Activated CD4-positive, alpha-beta memory T cell treated with anti-CD3 and anti-CD28 coated beads for 36 hours (primary cell): ENCODE data around the gene AURKAIP1. TPM values are rescaled to one million over a fixed set of nuclear protein-coding genes. Genes with fewer than 3 reads are reported as not detected.
"Not testable (repeated sequence)": the region's sequence is repeated elsewhere in the genome, so short reads cannot be mapped to it uniquely, and the experiment has no call there.

Experiments
- CTCF ChIA-PET: fragments of 350-600 bp; sonication (Branson Sonifier 250); formaldehyde crosslinking; loops from one replicate; lab custom pipeline; 2021; ENCODE audit warnings: antibody characterized with exemption, inconsistent platforms; lab: Charles Lee
- POLR2A ChIA-PET: fragments of 350-600 bp; sonication (Branson Sonifier 250); formaldehyde crosslinking; loops from one replicate; lab custom pipeline; 2021; ENCODE audit warnings: antibody characterized with exemption; lab: Charles Lee
- DNase-seq: peaks from one replicate; pipeline ENCODE4 v3.0.0-alpha.2; 2020
- H3K27ac Mint-ChIP-seq: one replicate; pipeline ENCODE4 v1.8.0; 2021; ENCODE audit warnings: mixed read lengths
- H3K27me3 Mint-ChIP-seq: one replicate; pipeline ENCODE4 v1.8.0; 2021; ENCODE audit warnings: mixed read lengths
- H3K36me3 Mint-ChIP-seq: one replicate; pipeline ENCODE4 v1.8.0; 2021; ENCODE audit warnings: mixed read lengths
- H3K4me1 Mint-ChIP-seq: one replicate; pipeline ENCODE4 v1.8.0; 2021; ENCODE audit warnings: low read depth, mixed read lengths
- H3K4me3 Mint-ChIP-seq: one replicate; pipeline ENCODE4 v1.8.0; 2021; ENCODE audit warnings: mild to moderate bottlenecking, mixed read lengths
- H3K9me3 Mint-ChIP-seq: one replicate; pipeline ENCODE4 v1.8.0; 2021; ENCODE audit warnings: mixed read lengths
- intact Hi-C: fragments of 100-400 bp; cut with micrococcal nuclease; formaldehyde crosslinking; loops from one replicate; pipeline ENCODE4 v1.15.1; 2023
- total RNA-seq, 2 experiments: library from RNA; stranded (reverse); gene quantifications; one replicate each; pipeline ENCODE4 v1.2.3, GENCODE V29; 2021

Gene AURKAIP1
- total RNA-seq, 2 experiments from 2014 or later = 124 to 131 TPM

GRCh38 chr1:1394116-1394515 lies 19.1 kb upstream of the AURKAIP1 start:
- ChIA-PET CTCF (no interaction called here), POLR2A (no interaction called here)
- Mint-ChIP-seq H3K27me3 (no peaks in the 10 kb centered on the region), H3K4me1 (peaks cover 23% of the 10 kb centered on the region), H3K4me3 (no peak overlapping the region), H3K27ac (no peak overlapping the region), H3K9me3 (no peaks in the 10 kb centered on the region), H3K36me3 (peaks cover 70% of the 10 kb centered on the region)
- no peak for DNase-seq
- intact Hi-C loops = no loop called here

DNA sequence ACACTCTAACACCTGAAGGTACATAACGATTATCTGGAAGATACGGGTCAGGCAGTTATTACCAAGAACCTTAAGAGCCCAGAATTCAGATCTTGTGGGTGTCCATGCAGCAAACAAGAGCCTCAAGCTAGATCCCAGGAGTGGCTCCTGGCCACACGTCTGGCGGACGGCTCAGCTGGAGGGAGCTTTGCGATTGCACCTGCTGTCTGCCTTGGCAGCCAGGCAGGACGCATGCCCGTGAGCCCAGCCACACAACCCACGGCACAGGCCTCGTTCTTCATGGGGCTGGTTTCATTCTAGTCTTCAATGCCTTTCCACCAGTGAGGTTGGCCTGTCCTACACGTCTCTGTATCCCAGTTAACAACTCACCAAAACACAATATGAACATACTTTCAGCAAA lies 18.4 kb upstream of the AURKAIP1 start:
- no peaks in the 10 kb centered on the region for H3K27me3 Mint-ChIP-seq
- H3K36me3 Mint-ChIP-seq = peaks cover 69% of the 10 kb centered on the region
- no peak overlapping the region for H3K27ac Mint-ChIP-seq
- DNase-seq = no peak
- CTCF ChIA-PET = interaction anchor here (0.9 kb wide), 1 partner anchor 87 kb away, joined by 3 read pairs; no protein-coding TSS in a partner anchor
- H3K4me1 Mint-ChIP-seq = peaks cover 23% of the 10 kb centered on the region
- H3K4me3 Mint-ChIP-seq = no peak overlapping the region
- no peaks in the 10 kb centered on the region for H3K9me3 Mint-ChIP-seq
- intact Hi-C loops = no loop called here
- POLR2A ChIA-PET = no interaction called here

DNA sequence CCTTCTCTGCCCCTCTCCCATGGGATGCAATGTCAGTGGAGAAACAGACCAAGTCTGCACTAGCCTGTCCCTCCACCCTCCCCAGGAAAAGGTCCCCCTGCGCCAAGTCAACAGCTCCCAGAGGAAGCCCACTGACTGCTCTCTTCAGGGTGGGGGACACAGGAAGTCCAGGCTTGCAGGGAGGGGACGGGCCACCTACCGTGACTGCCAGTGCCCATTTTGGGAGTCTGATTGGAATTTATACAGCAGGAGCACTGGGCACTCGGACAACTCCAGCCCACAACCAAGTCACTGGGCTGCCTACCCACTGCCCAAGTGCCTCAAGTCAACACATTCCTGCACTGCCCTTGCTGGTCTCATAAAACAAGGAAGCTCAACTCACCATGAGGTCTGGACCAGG lies 18.0 kb upstream of the AURKAIP1 start:
- no peak for DNase-seq
- Mint-ChIP-seq H3K9me3 (no peaks in the 10 kb centered on the region), H3K27ac (no peak overlapping the region), H3K4me1 (peaks cover 19% of the 10 kb centered on the region), H3K4me3 (no peak overlapping the region), H3K36me3 (peaks cover 69% of the 10 kb centered on the region), H3K27me3 (no peaks in the 10 kb centered on the region)
- ChIA-PET CTCF (interaction anchor here (0.9 to 1.2 kb wide), 2 partner anchors 47 to 86 kb away, joined by 3 read pairs; no protein-coding TSS in a partner anchor), POLR2A (no interaction called here)
- intact Hi-C loops = no loop called here

GRCh38 chr1:1391225-1391624 lies 16.2 kb upstream of the AURKAIP1 start:
- ChIA-PET CTCF (interaction anchor here (1.2 to 1.3 kb wide), 2 partner anchors 11 to 50 kb away, joined by 3 to 4 read pairs; no protein-coding TSS in a partner anchor), POLR2A (no interaction called here)
- H3K27ac Mint-ChIP-seq = no peak overlapping the region
- H3K4me1 Mint-ChIP-seq = peaks cover 9% of the 10 kb centered on the region
- intact Hi-C loops = no loop called here
- no peaks in the 10 kb centered on the region for H3K9me3 Mint-ChIP-seq
- DNase-seq = no peak
- no peaks in the 10 kb centered on the region for H3K27me3 Mint-ChIP-seq
- no peak overlapping the region for H3K4me3 Mint-ChIP-seq
- peaks cover 76% of the 10 kb centered on the region for H3K36me3 Mint-ChIP-seq

GRCh38 chr1:1390675-1391074 lies 15.7 kb upstream of the AURKAIP1 start:
- Mint-ChIP-seq H3K4me1 (peaks cover 8% of the 10 kb centered on the region), H3K4me3 (no peak overlapping the region), H3K9me3 (no peaks in the 10 kb centered on the region), H3K27ac (no peak overlapping the region), H3K36me3 (peaks cover 79% of the 10 kb centered on the region), H3K27me3 (no peaks in the 10 kb centered on the region)
- POLR2A ChIA-PET = no interaction called here
- no peak for DNase-seq
- CTCF ChIA-PET = interaction anchor here (1.2 to 1.3 kb wide), 2 partner anchors 12 to 50 kb away, joined by 3 to 4 read pairs; no protein-coding TSS in a partner anchor
- intact Hi-C loops = no loop called here

- DNase-seq = no peak
- H3K4me1 Mint-ChIP-seq = no peaks in the 10 kb centered on the region
- H3K9me3 Mint-ChIP-seq = no peaks in the 10 kb centered on the region
- POLR2A ChIA-PET = interaction anchor here (0.8 kb wide), 1 partner anchor 9 kb away, joined by 3 read pairs; no protein-coding TSS in a partner anchor
- H3K36me3 Mint-ChIP-seq = peaks cover 57% of the 10 kb centered on the region
- no peak overlapping the region for H3K27ac Mint-ChIP-seq
- no peak overlapping the region for H3K4me3 Mint-ChIP-seq
- intact Hi-C loops = no loop called here
- CTCF ChIA-PET = interaction anchor here (1.0 kb wide), 1 partner anchor 53 kb away, joined by 3 read pairs; no protein-coding TSS in a partner anchor
- no peaks in the 10 kb centered on the region for H3K27me3 Mint-ChIP-seq
Measured at GRCh38 chr1:1388078-1388472, 13.1 kb upstream of the AURKAIP1 start.

- intact Hi-C loops = no loop called here
- Mint-ChIP-seq H3K27me3 (no peaks in the 10 kb centered on the region), H3K4me3 (no peak overlapping the region), H3K27ac (no peak overlapping the region), H3K4me1 (no peaks in the 10 kb centered on the region), H3K9me3 (no peaks in the 10 kb centered on the region), H3K36me3 (peaks cover 53% of the 10 kb centered on the region)
- no peak for DNase-seq
- ChIA-PET CTCF (no interaction called here), POLR2A (interaction anchor here (0.8 kb wide), 1 partner anchor 10 kb away, joined by 3 read pairs; no protein-coding TSS in a partner anchor)
Measured at GRCh38 chr1:1387098-1388077, 12.4 kb upstream of the AURKAIP1 start.

- H3K27ac Mint-ChIP-seq = no peak overlapping the region
- no peak for DNase-seq
- H3K4me3 Mint-ChIP-seq = no peak overlapping the region
- POLR2A ChIA-PET = no interaction called here
- H3K36me3 Mint-ChIP-seq = peaks cover 42% of the 10 kb centered on the region
- CTCF ChIA-PET = no interaction called here
- intact Hi-C loops = no loop called here
- no peaks in the 10 kb centered on the region for H3K4me1 Mint-ChIP-seq
- H3K27me3 Mint-ChIP-seq = no peaks in the 10 kb centered on the region
- no peaks in the 10 kb centered on the region for H3K9me3 Mint-ChIP-seq
Measured at GRCh38 chr1:1385931-1386330, 10.9 kb upstream of the AURKAIP1 start.

GRCh38 chr1:1385339-1385738 lies 10.3 kb upstream of the AURKAIP1 start:
- POLR2A ChIA-PET, CTCF ChIA-PET, H3K4me1 Mint-ChIP-seq, H3K4me3 Mint-ChIP-seq, H3K9me3 Mint-ChIP-seq, DNase-seq, H3K27me3 Mint-ChIP-seq, intact Hi-C loops, H3K27ac Mint-ChIP-seq: not testable (repeated sequence)
- H3K36me3 Mint-ChIP-seq = peaks cover 36% of the 10 kb centered on the region

GRCh38 chr1:1381294-1381693 lies 6.3 kb upstream of the AURKAIP1 start:
- DNase-seq = no peak
- ChIA-PET CTCF (no interaction called here), POLR2A (no interaction called here)
- Mint-ChIP-seq H3K27me3 (no peaks in the 10 kb centered on the region), H3K4me1 (no peaks in the 10 kb centered on the region), H3K4me3 (no peak overlapping the region), H3K9me3 (no peaks in the 10 kb centered on the region), H3K27ac (no peak overlapping the region), H3K36me3 (peaks cover 4% of the 10 kb centered on the region)
- intact Hi-C loops = no loop called here

- POLR2A ChIA-PET = no interaction called here
- no peaks in the 10 kb centered on the region for H3K9me3 Mint-ChIP-seq
- H3K4me3 Mint-ChIP-seq = no peak overlapping the region
- CTCF ChIA-PET = no interaction called here
- DNase-seq = no peak
- H3K27me3 Mint-ChIP-seq = no peaks in the 10 kb centered on the region
- intact Hi-C loops = no loop called here
- H3K4me1 Mint-ChIP-seq = no peaks in the 10 kb centered on the region
- peaks cover 2% of the 10 kb centered on the region for H3K36me3 Mint-ChIP-seq
- no peak overlapping the region for H3K27ac Mint-ChIP-seq
Measured at GRCh38 chr1:1380860-1381259, 5.9 kb upstream of the AURKAIP1 start.

- H3K27ac Mint-ChIP-seq = no peak overlapping the region
- CTCF ChIA-PET = no interaction called here
- H3K9me3 Mint-ChIP-seq = no peaks in the 10 kb centered on the region
- no peak for DNase-seq
- H3K27me3 Mint-ChIP-seq = no peaks in the 10 kb centered on the region
- H3K4me1 Mint-ChIP-seq = peaks cover 13% of the 10 kb centered on the region
- POLR2A ChIA-PET = interaction anchor here (0.7 kb wide), 1 partner anchor 122 kb away, joined by 3 read pairs; no protein-coding TSS in a partner anchor
- H3K36me3 Mint-ChIP-seq = peaks cover 6% of the 10 kb centered on the region
- H3K4me3 Mint-ChIP-seq = no peak overlapping the region
- intact Hi-C loops = loop anchor here (5.0 to 10.0 kb wide), 2 partner anchors 70 to 343 kb away; partner anchors contain the start of genes ACAP3 and PUSL1
Measured at GRCh38 chr1:1377540-1378205, 2.7 kb upstream of the AURKAIP1 start.
